Measurements from ENCODE around the gene USP43.

Gene USP43

GRCh38 chr17:9728564-9728963, 83.2 kb downstream of the USP43 start:
- no peak overlapping the region for H3K9ac ChIP-seq (ENCODE audit: low read length)
- H3K9me3 ChIP-seq (ENCODE audit: control insufficient read depth, low read length) = no peaks in the 10 kb centered on the region
- H3K36me3 ChIP-seq (ENCODE audit: control insufficient read depth, insufficient read depth, low read length) = no peaks in the 10 kb centered on the region
- no peaks in the 10 kb centered on the region for H3K4me1 ChIP-seq (ENCODE audit: control insufficient read depth, insufficient read depth, low read length)
- H3K4me3 ChIP-seq (ENCODE audit: low read length) = no peak overlapping the region
- no peaks in the 10 kb centered on the region for H3K27me3 ChIP-seq (ENCODE audit: control insufficient read depth, insufficient read depth, low read length)

- H3K9me3 ChIP-seq (ENCODE audit: control insufficient read depth, low read length) = no peaks in the 10 kb centered on the region
- no peaks in the 10 kb centered on the region for H3K36me3 ChIP-seq (ENCODE audit: control insufficient read depth, insufficient read depth, low read length)
- no peaks in the 10 kb centered on the region for H3K4me1 ChIP-seq (ENCODE audit: control insufficient read depth, insufficient read depth, low read length)
- no peak overlapping the region for H3K9ac ChIP-seq (ENCODE audit: low read length)
- no peak overlapping the region for H3K4me3 ChIP-seq (ENCODE audit: low read length)
- H3K27me3 ChIP-seq (ENCODE audit: control insufficient read depth, insufficient read depth, low read length) = no peaks in the 10 kb centered on the region
Measured at GRCh38 chr17:9729034-9729650, 83.8 kb downstream of the USP43 start.

GRCh38 chr17:9729735-9730420, 84.6 kb downstream of the USP43 start:
- Histone ChIP-seq H3K27me3 (ENCODE audit: control insufficient read depth, insufficient read depth, low read length) (no peaks in the 10 kb centered on the region), H3K4me3 (ENCODE audit: low read length) (no peak overlapping the region), H3K36me3 (ENCODE audit: control insufficient read depth, insufficient read depth, low read length) (no peaks in the 10 kb centered on the region), H3K4me1 (ENCODE audit: control insufficient read depth, insufficient read depth, low read length) (no peaks in the 10 kb centered on the region), H3K9me3 (ENCODE audit: control insufficient read depth, low read length) (no peaks in the 10 kb centered on the region), H3K9ac (ENCODE audit: low read length) (no peak overlapping the region)

GRCh38 chr17:9750524-9750923, 105.2 kb downstream of the USP43 start:
- Histone ChIP-seq H3K9ac (ENCODE audit: low read length) (no peak overlapping the region), H3K9me3 (ENCODE audit: control insufficient read depth, low read length) (no peaks in the 10 kb centered on the region), H3K4me1 (ENCODE audit: control insufficient read depth, insufficient read depth, low read length) (no peaks in the 10 kb centered on the region), H3K27me3 (ENCODE audit: control insufficient read depth, insufficient read depth, low read length) (no peaks in the 10 kb centered on the region), H3K36me3 (ENCODE audit: control insufficient read depth, insufficient read depth, low read length) (no peaks in the 10 kb centered on the region), H3K4me3 (ENCODE audit: low read length) (no peak overlapping the region)

- no peak overlapping the region for H3K9ac ChIP-seq (ENCODE audit: low read length)
- no peaks in the 10 kb centered on the region for H3K9me3 ChIP-seq (ENCODE audit: control insufficient read depth, low read length)
- no peaks in the 10 kb centered on the region for H3K36me3 ChIP-seq (ENCODE audit: control insufficient read depth, insufficient read depth, low read length)
- H3K27me3 ChIP-seq (ENCODE audit: control insufficient read depth, insufficient read depth, low read length) = no peaks in the 10 kb centered on the region
- H3K4me3 ChIP-seq (ENCODE audit: low read length) = no peak overlapping the region
- no peaks in the 10 kb centered on the region for H3K4me1 ChIP-seq (ENCODE audit: control insufficient read depth, insufficient read depth, low read length)
Measured at GRCh38 chr17:9755083-9755482, 109.8 kb downstream of the USP43 start.

GRCh38 chr17:9760266-9760665, 114.9 kb downstream of the USP43 start:
- Histone ChIP-seq H3K9me3 (ENCODE audit: control insufficient read depth, low read length) (no peaks in the 10 kb centered on the region), H3K4me3 (ENCODE audit: low read length) (no peak overlapping the region), H3K4me1 (ENCODE audit: control insufficient read depth, insufficient read depth, low read length) (no peaks in the 10 kb centered on the region), H3K9ac (ENCODE audit: low read length) (no peak overlapping the region), H3K36me3 (ENCODE audit: control insufficient read depth, insufficient read depth, low read length) (no peaks in the 10 kb centered on the region), H3K27me3 (ENCODE audit: control insufficient read depth, insufficient read depth, low read length) (no peaks in the 10 kb centered on the region)

GRCh38 chr17:9763643-9764042, 118.3 kb downstream of the USP43 start:
- Histone ChIP-seq H3K9ac (ENCODE audit: low read length) (no peak overlapping the region), H3K4me1 (ENCODE audit: control insufficient read depth, insufficient read depth, low read length) (no peaks in the 10 kb centered on the region), H3K36me3 (ENCODE audit: control insufficient read depth, insufficient read depth, low read length) (no peaks in the 10 kb centered on the region), H3K4me3 (ENCODE audit: low read length) (no peak overlapping the region), H3K9me3 (ENCODE audit: control insufficient read depth, low read length) (no peaks in the 10 kb centered on the region), H3K27me3 (ENCODE audit: control insufficient read depth, insufficient read depth, low read length) (peaks cover 3% of the 10 kb centered on the region)

- H3K4me3 ChIP-seq (ENCODE audit: low read length) = no peak overlapping the region
- H3K9me3 ChIP-seq (ENCODE audit: control insufficient read depth, low read length) = no peaks in the 10 kb centered on the region
- H3K36me3 ChIP-seq (ENCODE audit: control insufficient read depth, insufficient read depth, low read length) = no peaks in the 10 kb centered on the region
- no peaks in the 10 kb centered on the region for H3K4me1 ChIP-seq (ENCODE audit: control insufficient read depth, insufficient read depth, low read length)
- no peak overlapping the region for H3K9ac ChIP-seq (ENCODE audit: low read length)
- H3K27me3 ChIP-seq (ENCODE audit: control insufficient read depth, insufficient read depth, low read length) = peaks cover 3% of the 10 kb centered on the region
Measured at GRCh38 chr17:9765322-9765721, 120.0 kb downstream of the USP43 start.

- Histone ChIP-seq H3K27me3 (ENCODE audit: control insufficient read depth, insufficient read depth, low read length) (peaks cover 3% of the 10 kb centered on the region), H3K9ac (ENCODE audit: low read length) (no peak overlapping the region), H3K4me3 (ENCODE audit: low read length) (no peak overlapping the region), H3K9me3 (ENCODE audit: control insufficient read depth, low read length) (no peaks in the 10 kb centered on the region), H3K36me3 (ENCODE audit: control insufficient read depth, insufficient read depth, low read length) (no peaks in the 10 kb centered on the region), H3K4me1 (ENCODE audit: control insufficient read depth, insufficient read depth, low read length) (no peaks in the 10 kb centered on the region)
Measured at GRCh38 chr17:9766970-9767369, 121.7 kb downstream of the USP43 start.

- Histone ChIP-seq H3K9ac (ENCODE audit: low read length) (no peak overlapping the region), H3K4me3 (ENCODE audit: low read length) (no peak overlapping the region), H3K4me1 (ENCODE audit: control insufficient read depth, insufficient read depth, low read length) (no peaks in the 10 kb centered on the region), H3K27me3 (ENCODE audit: control insufficient read depth, insufficient read depth, low read length) (peaks cover 3% of the 10 kb centered on the region), H3K36me3 (ENCODE audit: control insufficient read depth, insufficient read depth, low read length) (no peaks in the 10 kb centered on the region), H3K9me3 (ENCODE audit: control insufficient read depth, low read length) (no peaks in the 10 kb centered on the region)
Measured at GRCh38 chr17:9767432-9767991, 122.2 kb downstream of the USP43 start.

- no peaks in the 10 kb centered on the region for H3K4me1 ChIP-seq (ENCODE audit: control insufficient read depth, insufficient read depth, low read length)
- H3K4me3 ChIP-seq (ENCODE audit: low read length) = no peak overlapping the region
- peaks cover 3% of the 10 kb centered on the region for H3K27me3 ChIP-seq (ENCODE audit: control insufficient read depth, insufficient read depth, low read length)
- no peaks in the 10 kb centered on the region for H3K9me3 ChIP-seq (ENCODE audit: control insufficient read depth, low read length)
- H3K36me3 ChIP-seq (ENCODE audit: control insufficient read depth, insufficient read depth, low read length) = no peaks in the 10 kb centered on the region
- H3K9ac ChIP-seq (ENCODE audit: low read length) = no peak overlapping the region
Measured at GRCh38 chr17:9768381-9768934, 123.1 kb downstream of the USP43 start.

- no peaks in the 10 kb centered on the region for H3K36me3 ChIP-seq (ENCODE audit: control insufficient read depth, insufficient read depth, low read length)
Measured at GRCh38 chr17:9769036-9769695, 123.8 kb downstream of the USP43 start.

More at GRCh38 chr17:9769036-9769695, 123.8 kb downstream of the USP43 start:
- Histone ChIP-seq H3K9me3 (ENCODE audit: control insufficient read depth, low read length) (no peaks in the 10 kb centered on the region), H3K27me3 (ENCODE audit: control insufficient read depth, insufficient read depth, low read length) (peaks cover 3% of the 10 kb centered on the region), H3K4me1 (ENCODE audit: control insufficient read depth, insufficient read depth, low read length) (no peaks in the 10 kb centered on the region), H3K4me3 (ENCODE audit: low read length) (no peak overlapping the region), H3K9ac (ENCODE audit: low read length) (no peak overlapping the region)

Measured in mucosa of stomach (tissue), 1 donor.